ENCODE data around the gene PACS1.

- no peak for TF ChIP-seq CTCF (IDR thresholded peaks at IDR 0.05)
- no peak for TF ChIP-seq POLR2A (IDR thresholded peaks at IDR 0.05)
These were observed 39.2 kb downstream of the PACS1 start for GRCh38 chr11:66109294-66109693.
